ENCODE measurements around the gene SORCS2.
"Not testable (repeated sequence)": the region's sequence is repeated elsewhere in the genome, so short reads cannot be mapped to it uniquely, and the experiment has no call there.

SORCS2 gene

GRCh38 chr4:7590899-7591298 lies 398.6 kb downstream of the SORCS2 start:
- in situ Hi-C loops (cut with MboI; ENCODE audit: low sequenced_read_pairs), result no loop called here

GRCh38 chr4:7591409-7592053 lies 399.2 kb downstream of the SORCS2 start:
- in situ Hi-C loops (cut with MboI; ENCODE audit: low sequenced_read_pairs), result no loop called here

GRCh38 chr4:7593646-7594412 lies 401.5 kb downstream of the SORCS2 start:
- in situ Hi-C loops (cut with MboI; ENCODE audit: low sequenced_read_pairs), result no loop called here

- in situ Hi-C loops (cut with MboI; ENCODE audit: low sequenced_read_pairs), result no loop called here
Measured at GRCh38 chr4:7595934-7596461, 403.7 kb downstream of the SORCS2 start.

GRCh38 chr4:7596918-7597606 lies 404.7 kb downstream of the SORCS2 start:
- in situ Hi-C loops (cut with MboI; ENCODE audit: low sequenced_read_pairs), result no loop called here

GRCh38 chr4:7598939-7599790 lies 406.8 kb downstream of the SORCS2 start:
- in situ Hi-C loops (cut with MboI; ENCODE audit: low sequenced_read_pairs), result no loop called here

GRCh38 chr4:7600247-7600646 lies 407.9 kb downstream of the SORCS2 start:
- in situ Hi-C loops (cut with MboI; ENCODE audit: low sequenced_read_pairs), result no loop called here

GRCh38 chr4:7602166-7602565 lies 409.8 kb downstream of the SORCS2 start:
- in situ Hi-C loops (cut with MboI; ENCODE audit: low sequenced_read_pairs), result not testable (repeated sequence)

- in situ Hi-C loops (cut with MboI; ENCODE audit: low sequenced_read_pairs), result no loop called here
Measured at GRCh38 chr4:7607156-7607910, 415.0 kb downstream of the SORCS2 start.

- in situ Hi-C loops (cut with MboI; ENCODE audit: low sequenced_read_pairs), result no loop called here
Measured at GRCh38 chr4:7608046-7608445, 415.7 kb downstream of the SORCS2 start.

GRCh38 chr4:7609316-7609715 lies 417.0 kb downstream of the SORCS2 start:
- in situ Hi-C loops (cut with MboI; ENCODE audit: low sequenced_read_pairs), result no loop called here

GRCh38 chr4:7610022-7610670 lies 417.8 kb downstream of the SORCS2 start:
- in situ Hi-C loops (cut with MboI; ENCODE audit: low sequenced_read_pairs), result no loop called here

GRCh38 chr4:7610841-7611240 lies 418.5 kb downstream of the SORCS2 start:
- in situ Hi-C loops (cut with MboI; ENCODE audit: low sequenced_read_pairs), result no loop called here

GRCh38 chr4:7612311-7612897 lies 420.1 kb downstream of the SORCS2 start:
- in situ Hi-C loops (cut with MboI; ENCODE audit: low sequenced_read_pairs), result no loop called here

- in situ Hi-C loops (cut with MboI; ENCODE audit: low sequenced_read_pairs), result no loop called here
Measured at GRCh38 chr4:7614350-7614949, 422.1 kb downstream of the SORCS2 start.

GRCh38 chr4:7616193-7616592 lies 423.9 kb downstream of the SORCS2 start:
- in situ Hi-C loops (cut with MboI; ENCODE audit: low sequenced_read_pairs), result no loop called here

GRCh38 chr4:7618361-7618760 lies 426.0 kb downstream of the SORCS2 start:
- in situ Hi-C loops (cut with MboI; ENCODE audit: low sequenced_read_pairs), result no loop called here

GRCh38 chr4:7620086-7620813 lies 427.9 kb downstream of the SORCS2 start:
- in situ Hi-C loops (cut with MboI; ENCODE audit: low sequenced_read_pairs), result no loop called here
